Endothelial cell of umbilical vein (primary cell): ENCODE measurements around the gene C14orf132. TPM values are rescaled to one million over a fixed set of nuclear protein-coding genes. Genes with fewer than 3 reads are reported as not detected.

Experiments used
- BruUV-seq: library from RNA; stranded (reverse); fragments of 400-500 nt; replicated peaks from 2 replicates; lab custom pipeline; 2021; lab: Mats Ljungman, UMichigan
- CTCF ChIA-PET: fragments of 300-600, 350-600 bp; sonication (Branson Sonifier 250); formaldehyde crosslinking; loops from one replicate; lab custom pipeline; 2021; ENCODE audit warnings: antibody characterized with exemption, inconsistent platforms; lab: Charles Lee
- POLR2A ChIA-PET: fragments of 300-600, 350-600 bp; sonication (Branson Sonifier 250); formaldehyde crosslinking; loops from one replicate; lab custom pipeline; 2021; ENCODE audit warnings: antibody characterized with exemption, inconsistent platforms; lab: Charles Lee
- DNase-seq: peaks from one replicate; pipeline ENCODE4 v3.0.0-alpha.2; 2011; ENCODE audit warnings: low read depth, low spot score
- FAIRE-seq: peaks from 2 replicates; lab custom pipeline; 2011; peaks lifted over from hg19 to GRCh38; lab: Jason Lieb, UNC
- H2AFZ ChIP-seq: 2 replicates; pipeline ENCODE4 v1.6.0; 2012; ENCODE audit warnings: low read depth, low read length, control low read depth, inconsistent platforms
- H3K27ac ChIP-seq: 2 replicates; pipeline ENCODE4 v1.5.1; 2011; ENCODE audit warnings: low read depth, mild to moderate bottlenecking, control low read depth, low read length, moderate library complexity; ENCODE audit not compliant: insufficient read depth
- H3K27me3 ChIP-seq, 2 experiments: 2 replicates each; pipeline versions ENCODE4 v1.6.0 to v1.6.1; 2011; ENCODE audit warnings: low read length in 2 of 2, mixed read lengths in 1 of 2; ENCODE audit not compliant: control insufficient read depth in 2 of 2, insufficient read depth in 2 of 2
- H3K36me3 ChIP-seq, 2 experiments: 2 replicates in 1 of 2; 3 replicates in 1 of 2; pipeline ENCODE4 v1.5.1; 2011; ENCODE audit warnings: low read length in 2 of 2, mild to moderate bottlenecking in 1 of 2, moderate library complexity in 1 of 2; ENCODE audit not compliant: control insufficient read depth in 2 of 2, insufficient read depth in 2 of 2; ENCODE audit errors: extremely low read depth in 1 of 2
- H3K4me1 ChIP-seq: 3 replicates; pipeline ENCODE4 v1.5.1; 2011; ENCODE audit warnings: mild to moderate bottlenecking, low read length; ENCODE audit not compliant: control insufficient read depth, insufficient read depth; ENCODE audit errors: extremely low read depth
- H3K4me2 ChIP-seq: 2 replicates; pipeline ENCODE4 v1.6.1; 2011; ENCODE audit warnings: low read length, control low read depth, mixed read lengths; ENCODE audit not compliant: insufficient read depth
- H3K4me3 ChIP-seq, 3 experiments: fragments of 200-600 bp in 1 of 3; sonication (generic), shearing (Covaris generic) in 1 of 3; replicated peaks in 1 of 3; 2 replicates each; pipeline ENCODE4 v1.5.1; 2011 to 2016; ENCODE audit warnings: control low read depth in 3 of 3, low read length in 3 of 3, mild to moderate bottlenecking in 2 of 3, inconsistent platforms in 1 of 3, low read depth in 1 of 3, moderate library complexity in 1 of 3; ENCODE audit not compliant: insufficient read depth in 1 of 3
- H3K79me2 ChIP-seq: 2 replicates; pipeline ENCODE4 v1.6.0; 2012; ENCODE audit warnings: low read length, inconsistent platforms; ENCODE audit not compliant: control insufficient read depth, insufficient read depth
- H3K9ac ChIP-seq: replicated peaks from 2 replicates; pipeline ENCODE3; 2011; ENCODE audit warnings: low read length, control low read depth; ENCODE audit not compliant: insufficient read depth; ENCODE audit errors: extremely low read depth
- H3K9me1 ChIP-seq: replicated peaks from 3 replicates; pipeline ENCODE4 v1.6.0; 2011; ENCODE audit warnings: mild to moderate bottlenecking, low read length; ENCODE audit not compliant: control insufficient read depth, insufficient read depth; ENCODE audit errors: extremely low read depth
- H3K9me3 ChIP-seq: replicated peaks from 2 replicates; pipeline ENCODE4 v1.5.1; 2012; ENCODE audit warnings: low read length, inconsistent platforms; ENCODE audit not compliant: control insufficient read depth, insufficient read depth
- H4K20me1 ChIP-seq: replicated peaks from 2 replicates; pipeline ENCODE3; 2011; ENCODE audit warnings: mild to moderate bottlenecking, low read length; ENCODE audit not compliant: control insufficient read depth, insufficient read depth; ENCODE audit errors: extremely low read depth
- EZH2 ChIP-seq: IDR thresholded peaks from 2 replicates; pipeline ENCODE4 v1.6.1; 2012; ENCODE audit warnings: borderline replicate concordance, low read depth, mild to moderate bottlenecking, moderate library complexity, low read length, inconsistent platforms; ENCODE audit not compliant: severe bottlenecking
- FOS ChIP-seq: IDR thresholded peaks from 2 replicates; pipeline ENCODE4 v1.6.1; 2011; ENCODE audit warnings: mild to moderate bottlenecking, low read length, moderate library complexity, borderline replicate concordance; ENCODE audit not compliant: insufficient read depth
- GATA2 ChIP-seq: IDR thresholded peaks from 2 replicates; pipeline ENCODE4 v1.7.0; 2011; ENCODE audit warnings: low read depth, mild to moderate bottlenecking, moderate library complexity, mixed read lengths, low read length; ENCODE audit not compliant: insufficient read length, insufficient read depth
- JUN ChIP-seq: IDR thresholded peaks from 2 replicates; pipeline ENCODE4 v1.6.1; 2011; ENCODE audit warnings: borderline replicate concordance, low read depth; ENCODE audit not compliant: insufficient read length, insufficient read depth
- MYC ChIP-seq: IDR thresholded peaks from one replicate; pipeline ENCODE4 v1.6.1; 2011; ENCODE audit warnings: mild to moderate bottlenecking, low read depth, low read length
- POLR2A ChIP-seq: IDR thresholded peaks from 2 replicates; pipeline ENCODE4 v1.6.1; 2012; ENCODE audit warnings: low read depth, mild to moderate bottlenecking, control low read depth, low read length
- POLR2AphosphoS5 ChIP-seq: IDR thresholded peaks from 2 replicates; pipeline ENCODE4 v1.6.1; 2012; ENCODE audit warnings: low read depth, mild to moderate bottlenecking, control low read depth, low read length, moderate library complexity; ENCODE audit not compliant: insufficient read depth
- dilution Hi-C: fragments of 300-500 bp; cut with MboI; formaldehyde crosslinking; loops from one replicate; pipeline ENCODE4 v1.15.0; 2019; ENCODE audit warnings: low sequenced_read_pairs; ENCODE audit not compliant: extremely low pct_ligation_motif_present
- intact Hi-C: fragments of 100-400 bp; cut with micrococcal nuclease; formaldehyde crosslinking; loops from one replicate; pipeline ENCODE4 v1.10.0; 2022
- polyA plus RNA-seq, 4 experiments: library from polyadenylated mRNA; depleted of rRNA in 3 of 4; stranded (reverse) in 3 of 4; unstranded in 1 of 4; fragments of >200 nt; gene quantifications; 2 replicates each; pipeline versions ENCODE4 v1.2.1 to v1.2.3, GENCODE V29; 2011 to 2012; ENCODE audit warnings: missing spikeins in 1 of 4
- total RNA-seq: library from RNA; stranded (reverse); gene quantifications from 2 replicates; pipeline ENCODE4 v1.2.3, GENCODE V29; 2021
- TF ChIP-seq, protein P1 (sequence below), 2 donors: IDR thresholded peaks; 1 replicate in 1 of 2; 2 replicates in 1 of 2; pipeline ENCODE4 v1.5.1; 2011; ENCODE audit warnings: low read length in 2 of 2, mild to moderate bottlenecking in 2 of 2, moderate library complexity in 2 of 2, control low read depth in 1 of 2, inconsistent platforms in 1 of 2, low read depth in 1 of 2; ENCODE audit not compliant: insufficient read depth in 1 of 2; ENCODE audit errors: extremely low read depth in 1 of 2
- TF ChIP-seq, protein P2 (sequence below): IDR thresholded peaks from 2 replicates; pipeline ENCODE4 v1.6.1; 2011; ENCODE audit not compliant: insufficient read depth, insufficient read length

Gene C14orf132
- total and polyA plus RNA-seq, 2 donors (not counting 3 experiments of a cell fraction or from before 2014, with no cell fraction given), result 3.2 to 7.6 TPM

DNA sequence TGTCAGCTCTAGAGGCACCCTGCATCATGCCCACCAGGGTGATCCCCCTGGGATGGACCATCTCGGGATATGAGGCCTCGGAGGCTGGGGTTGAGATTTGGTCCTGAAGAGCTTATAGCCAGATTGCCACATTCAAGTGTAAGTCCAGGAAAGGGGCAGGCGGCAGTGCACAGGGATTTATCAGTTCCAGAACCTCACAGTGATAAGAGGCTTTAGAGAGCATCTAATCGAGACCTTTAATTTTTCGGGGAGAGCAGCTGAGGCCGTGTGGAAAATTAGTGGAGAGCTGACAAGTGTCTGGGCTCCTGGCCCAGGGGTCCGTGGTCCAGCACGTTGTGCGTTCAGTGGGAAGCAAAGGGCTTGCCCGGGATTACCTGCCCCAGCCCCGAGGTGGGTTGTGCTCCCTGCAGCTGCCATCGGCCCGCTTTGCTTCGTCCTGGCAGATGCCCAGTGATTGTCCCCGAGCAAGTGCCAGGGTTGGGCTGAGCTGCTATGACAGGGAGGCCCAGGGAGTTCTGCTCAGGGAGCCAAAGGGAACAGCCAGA is 52.1 kb downstream of the C14orf132 start:
- Histone ChIP-seq H3K4me2 (no peak overlapping the region), H3K36me3 (no peaks in the 10 kb centered on the region), H3K79me2 (no peaks in the 10 kb centered on the region), H4K20me1 (no peaks in the 10 kb centered on the region), H3K27ac (no peak overlapping the region), H3K4me3 (no peak overlapping the region), H3K9me3 (no peaks in the 10 kb centered on the region), H3K9me1 (no peaks in the 10 kb centered on the region), H3K4me1 (no peaks in the 10 kb centered on the region), H2AFZ (no peak overlapping the region), H3K27me3 (no peaks in the 10 kb centered on the region), H3K9ac (no peak overlapping the region)
- TF ChIP-seq, protein P1, sequence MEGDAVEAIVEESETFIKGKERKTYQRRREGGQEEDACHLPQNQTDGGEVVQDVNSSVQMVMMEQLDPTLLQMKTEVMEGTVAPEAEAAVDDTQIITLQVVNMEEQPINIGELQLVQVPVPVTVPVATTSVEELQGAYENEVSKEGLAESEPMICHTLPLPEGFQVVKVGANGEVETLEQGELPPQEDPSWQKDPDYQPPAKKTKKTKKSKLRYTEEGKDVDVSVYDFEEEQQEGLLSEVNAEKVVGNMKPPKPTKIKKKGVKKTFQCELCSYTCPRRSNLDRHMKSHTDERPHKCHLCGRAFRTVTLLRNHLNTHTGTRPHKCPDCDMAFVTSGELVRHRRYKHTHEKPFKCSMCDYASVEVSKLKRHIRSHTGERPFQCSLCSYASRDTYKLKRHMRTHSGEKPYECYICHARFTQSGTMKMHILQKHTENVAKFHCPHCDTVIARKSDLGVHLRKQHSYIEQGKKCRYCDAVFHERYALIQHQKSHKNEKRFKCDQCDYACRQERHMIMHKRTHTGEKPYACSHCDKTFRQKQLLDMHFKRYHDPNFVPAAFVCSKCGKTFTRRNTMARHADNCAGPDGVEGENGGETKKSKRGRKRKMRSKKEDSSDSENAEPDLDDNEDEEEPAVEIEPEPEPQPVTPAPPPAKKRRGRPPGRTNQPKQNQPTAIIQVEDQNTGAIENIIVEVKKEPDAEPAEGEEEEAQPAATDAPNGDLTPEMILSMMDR (IDR thresholded peaks at IDR 0.05; ENCODE audit: extremely low read depth in 1 of 2, insufficient read depth in 1 of 2, low read depth in 1 of 2, low read length in 2 of 2), result no peak
- TF ChIP-seq POLR2AphosphoS5 (no peak), POLR2A (no peak), JUN (no peak), MYC (no peak), FOS (no peak), EZH2 (no peak), GATA2 (no peak)
- TF ChIP-seq, protein P2, sequence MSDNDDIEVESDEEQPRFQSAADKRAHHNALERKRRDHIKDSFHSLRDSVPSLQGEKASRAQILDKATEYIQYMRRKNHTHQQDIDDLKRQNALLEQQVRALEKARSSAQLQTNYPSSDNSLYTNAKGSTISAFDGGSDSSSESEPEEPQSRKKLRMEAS, result no peak
- FAIRE-seq, result no peak
- DNase-seq, result no peak
- dilution Hi-C loops, result no loop called here
- intact Hi-C loops, result no loop called here
- no TSS peak for BruUV-seq
- ChIA-PET CTCF (no interaction called here), POLR2A (no interaction called here)
